HL-60/S4 (cell line): ENCODE results near the gene FTO.

Experiments used
- in situ Hi-C: fragments of 300-500 bp; cut with MboI; formaldehyde crosslinking; loops from 2 replicates; pipeline ENCODE4 v1.14.3; 2022; ENCODE audit warnings: low sequenced_read_pairs

FTO gene

DNA sequence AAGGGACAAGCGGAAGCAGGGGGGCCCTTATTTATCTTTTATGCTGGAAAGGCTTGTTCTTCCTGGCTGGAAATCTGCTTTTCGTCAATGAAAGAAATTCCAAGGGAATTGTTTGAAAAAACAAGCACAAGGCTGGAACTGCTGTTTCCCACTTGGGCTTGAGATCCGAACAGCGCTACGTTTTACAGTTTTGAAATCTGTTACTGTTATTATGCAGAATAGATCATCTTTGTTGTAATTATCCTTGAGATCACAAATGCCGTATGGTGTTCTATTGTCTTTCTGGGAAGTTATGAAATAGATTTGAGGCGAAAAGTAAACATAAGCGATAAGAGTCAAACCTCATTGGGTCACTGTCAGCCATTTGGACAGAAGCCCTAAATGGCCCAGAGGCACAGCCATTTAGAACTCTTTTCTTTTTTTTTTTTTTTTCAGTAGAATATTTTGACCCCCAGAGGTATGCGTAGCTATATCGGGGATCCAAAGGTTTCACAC is 359.4 kb downstream of the FTO start:
- in situ Hi-C loops, result no loop called here

GRCh38 chr16:54066451-54067105 is 362.6 kb downstream of the FTO start:
- in situ Hi-C loops, result no loop called here

DNA sequence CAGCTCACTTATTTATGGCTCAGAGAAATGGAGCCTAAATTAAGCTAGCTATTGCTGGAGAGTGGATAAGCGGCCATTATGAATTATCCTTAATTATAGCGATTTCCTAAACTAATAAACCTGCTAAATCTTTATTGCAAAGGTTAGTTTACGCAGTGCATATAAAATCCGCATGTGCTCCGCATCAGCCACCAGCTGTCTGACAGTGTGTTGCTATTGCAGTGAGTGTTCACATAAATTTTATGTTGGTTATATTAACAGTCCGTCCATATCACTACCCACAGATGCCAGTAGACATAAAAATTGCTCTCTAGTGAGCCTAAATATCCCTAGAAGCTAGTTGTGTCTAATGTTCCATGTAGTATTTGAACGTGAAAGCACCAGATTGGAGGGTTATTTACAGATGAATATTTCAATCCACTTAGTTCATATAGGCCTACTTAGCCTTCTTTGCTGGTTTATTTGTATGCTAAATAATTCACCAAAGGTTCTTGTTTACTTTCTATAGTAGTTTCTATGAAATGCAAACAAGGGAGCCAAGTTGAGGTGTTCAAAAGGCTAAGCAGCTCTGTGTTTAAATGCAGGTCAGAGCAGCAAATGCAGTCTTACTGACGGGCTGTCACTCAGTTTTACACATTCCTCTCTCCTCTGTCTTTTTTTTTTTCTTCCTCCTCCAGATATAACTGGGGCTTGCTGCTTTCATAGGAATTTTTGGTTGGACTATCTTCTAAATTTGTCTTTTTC is 363.5 kb downstream of the FTO start:
- in situ Hi-C loops, result no loop called here

- in situ Hi-C loops, result no loop called here
These were observed 364.3 kb downstream of the FTO start for GRCh38 chr16:54068212-54068611.

DNA sequence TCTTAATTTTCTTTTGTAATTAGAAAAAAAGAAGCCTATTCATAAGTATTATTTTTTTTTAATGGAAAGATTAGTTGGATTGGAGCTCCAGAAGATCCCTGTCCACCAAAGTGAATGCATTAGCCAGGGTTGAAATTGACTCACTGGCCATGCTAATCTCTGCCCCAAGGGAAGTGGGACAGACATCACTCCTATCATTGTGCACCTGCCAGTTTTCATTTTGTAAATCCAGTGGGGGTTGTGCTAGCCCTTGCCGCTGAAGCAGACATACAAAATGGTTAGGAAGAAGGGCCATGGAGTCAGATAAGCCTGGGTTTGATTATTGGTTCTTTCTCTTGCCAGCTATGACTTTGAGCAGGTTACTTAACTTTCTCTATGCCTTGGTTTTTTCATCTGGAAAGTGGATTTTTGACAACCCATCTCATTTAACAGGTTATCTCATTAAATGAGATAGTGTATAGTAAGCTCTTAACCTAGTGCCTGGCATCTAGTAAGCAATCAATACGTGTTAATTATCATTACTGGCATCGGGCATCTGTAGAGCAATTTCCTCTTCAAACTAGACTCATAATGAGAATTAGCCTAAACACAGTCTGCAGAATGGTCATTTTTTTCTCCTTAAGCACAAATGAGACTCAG is 365.8 kb downstream of the FTO start:
- in situ Hi-C loops, result no loop called here

DNA sequence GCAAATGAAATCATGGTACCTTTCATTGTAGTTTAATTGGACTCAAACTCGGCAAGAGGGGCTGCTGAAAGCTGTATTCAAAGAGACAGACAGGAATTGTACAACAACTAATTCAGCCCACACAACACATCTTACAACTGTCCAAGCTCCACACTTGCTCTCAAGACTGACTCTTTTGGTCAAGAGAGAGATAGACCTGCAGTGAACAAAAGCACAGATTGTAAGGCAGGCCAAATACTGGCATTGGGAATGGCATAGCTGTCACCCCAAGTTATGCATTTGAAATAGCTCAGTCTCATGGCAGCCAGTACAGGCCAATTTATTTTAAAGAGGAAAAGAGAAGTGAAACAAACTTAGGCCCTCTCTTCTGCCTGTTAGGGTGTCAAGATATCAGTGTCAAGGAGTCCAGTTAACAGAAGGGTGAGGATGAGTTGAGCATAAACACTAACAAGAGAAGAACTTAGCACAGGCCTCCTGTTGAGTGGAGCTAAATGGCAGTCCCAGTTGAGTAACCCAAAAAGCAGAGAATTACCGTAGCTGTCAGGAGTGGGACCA is 366.9 kb downstream of the FTO start:
- in situ Hi-C loops, result no loop called here

DNA sequence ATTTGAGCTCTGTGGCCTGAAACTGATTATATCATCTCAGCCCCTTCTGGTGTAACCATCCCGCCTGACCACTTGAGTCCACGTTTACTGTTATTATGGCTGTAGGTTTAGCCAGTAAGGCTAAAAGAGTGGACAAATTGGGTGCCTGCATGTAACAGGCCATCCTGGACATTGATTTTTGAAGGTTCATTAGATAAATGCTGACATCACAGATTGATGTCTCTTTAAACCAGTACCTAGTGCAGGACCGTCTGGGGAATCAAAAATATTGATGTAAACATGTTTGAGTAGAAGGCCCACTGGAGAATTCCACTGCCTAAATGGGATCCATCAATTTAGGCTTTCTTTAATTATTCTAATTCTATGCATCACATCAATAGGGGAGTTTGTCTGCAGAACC is 367.6 kb downstream of the FTO start:
- in situ Hi-C loops, result no loop called here

DNA sequence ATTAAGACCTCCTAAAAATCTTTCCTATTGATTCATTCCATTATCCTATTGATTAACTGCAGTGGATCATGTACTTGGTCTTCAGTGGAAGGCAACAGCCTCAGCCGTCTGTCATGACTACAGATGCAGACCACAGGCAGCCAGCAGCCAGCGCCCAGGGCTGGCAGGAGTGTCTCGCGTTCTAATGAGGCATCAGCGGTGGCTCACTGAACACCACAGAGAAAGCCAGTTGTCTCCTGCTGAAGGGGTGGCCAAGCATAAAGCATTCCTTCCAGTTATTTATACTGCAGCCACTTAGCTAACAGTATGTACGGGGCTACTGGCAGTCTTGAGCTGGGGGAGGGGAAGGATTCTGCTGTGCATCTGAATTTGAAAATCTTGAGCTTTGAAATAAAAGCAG is 368.3 kb downstream of the FTO start:
- in situ Hi-C loops, result no loop called here

DNA sequence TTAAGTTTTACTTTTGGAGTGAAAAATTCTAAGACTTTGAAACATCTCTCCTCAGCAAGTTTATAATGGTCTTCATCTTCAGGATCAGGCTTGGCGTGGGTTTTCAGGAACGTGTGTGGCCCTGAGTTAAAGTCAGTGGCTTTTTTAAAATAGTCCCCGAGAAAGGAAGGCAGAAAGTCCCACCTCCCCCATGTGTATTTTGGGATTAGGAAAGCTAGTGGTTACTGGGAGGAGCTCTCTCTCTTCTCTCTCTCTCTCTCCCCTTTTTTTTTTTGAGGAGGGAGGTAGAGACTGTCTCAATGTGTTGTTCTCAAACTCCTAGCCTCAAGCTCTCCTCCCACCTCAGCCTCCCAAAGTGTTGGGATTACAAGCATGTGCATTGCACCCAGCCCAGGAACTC is 369.4 kb downstream of the FTO start:
- in situ Hi-C loops, result no loop called here

- in situ Hi-C loops, result no loop called here
These were observed 371.5 kb downstream of the FTO start for GRCh38 chr16:54075446-54075845.

DNA sequence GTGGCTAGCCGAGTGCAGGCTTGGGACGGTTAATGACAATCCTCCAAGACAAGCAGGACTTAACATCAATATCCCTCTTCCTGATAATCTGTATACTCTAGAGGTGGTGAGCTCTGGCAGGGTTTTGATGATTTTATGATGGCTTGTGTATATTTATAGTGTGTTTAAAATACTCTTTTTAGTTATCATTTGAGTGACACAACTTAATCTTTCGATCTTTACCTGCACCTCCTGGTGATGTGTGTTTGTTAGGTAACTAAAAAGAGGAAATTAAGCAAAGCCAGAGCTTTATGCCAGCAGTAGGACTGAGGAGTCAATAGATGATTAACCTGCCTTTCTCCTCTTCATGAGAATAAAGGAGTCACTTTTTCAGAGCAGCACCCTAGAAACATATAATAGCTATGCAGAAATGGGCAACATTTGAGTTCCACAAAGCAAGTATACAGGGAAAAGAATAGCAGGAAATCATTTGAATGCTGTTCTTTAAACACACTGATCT is 372.1 kb downstream of the FTO start:
- in situ Hi-C loops, result no loop called here

DNA sequence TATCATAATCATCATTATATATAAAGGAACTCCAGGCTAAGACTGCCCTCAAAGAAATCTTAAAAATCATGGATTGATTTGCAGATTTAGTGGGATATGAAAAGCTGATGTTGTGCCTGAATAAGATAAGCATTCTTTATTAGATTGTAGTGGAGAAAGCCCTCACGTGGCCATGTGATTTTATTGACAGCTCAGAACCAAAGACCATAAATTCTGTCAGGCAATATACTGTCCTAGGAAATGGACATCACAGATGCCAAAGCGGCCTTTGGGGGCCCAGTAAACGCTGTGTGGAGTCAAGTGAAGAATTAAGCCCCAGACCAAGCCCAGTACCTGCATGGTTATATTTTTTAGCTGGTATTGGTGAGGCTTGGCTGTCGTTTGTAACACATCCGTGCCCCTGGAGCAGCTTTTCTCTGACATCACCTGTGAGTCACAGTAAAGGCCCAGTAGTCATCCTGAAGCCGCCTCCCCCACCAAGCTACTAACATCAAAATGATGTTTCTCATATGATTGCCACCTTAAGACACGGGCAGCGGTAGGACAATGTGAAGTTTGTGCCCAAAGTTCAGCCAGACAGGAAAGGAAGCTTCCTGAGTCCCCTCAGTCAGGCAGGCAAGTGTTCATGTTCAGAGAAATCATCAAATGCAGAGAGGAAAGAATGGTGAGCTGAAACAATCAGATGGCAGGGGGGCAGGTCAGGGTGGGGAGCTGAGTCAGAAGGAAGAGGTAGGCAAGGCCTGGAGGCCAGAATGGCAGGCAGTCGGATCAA is 373.3 kb downstream of the FTO start:
- in situ Hi-C loops, result no loop called here

DNA sequence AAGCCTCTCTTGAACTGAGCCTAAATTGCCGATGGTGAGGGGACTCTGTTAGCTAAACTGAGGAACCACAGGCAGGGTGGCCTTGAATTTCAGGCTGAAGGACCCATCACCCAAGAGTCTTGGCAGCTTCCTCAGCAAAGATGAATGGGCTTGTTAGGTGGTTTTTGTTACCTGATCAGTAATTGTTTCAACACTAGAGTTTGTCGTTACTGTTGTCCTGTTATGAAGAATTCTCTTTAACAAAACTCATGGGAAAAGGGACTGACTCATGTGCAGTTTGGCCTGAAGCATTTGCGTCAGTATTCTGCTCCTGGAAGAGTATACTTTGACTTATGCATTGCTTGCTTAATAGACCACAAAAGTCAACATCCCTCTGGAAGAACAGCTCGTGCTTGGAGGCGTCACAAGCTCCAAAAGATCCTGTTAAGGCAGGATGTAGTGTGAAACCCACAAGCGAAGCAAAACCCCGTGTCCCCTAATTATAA is 376.6 kb downstream of the FTO start:
- in situ Hi-C loops, result no loop called here

DNA sequence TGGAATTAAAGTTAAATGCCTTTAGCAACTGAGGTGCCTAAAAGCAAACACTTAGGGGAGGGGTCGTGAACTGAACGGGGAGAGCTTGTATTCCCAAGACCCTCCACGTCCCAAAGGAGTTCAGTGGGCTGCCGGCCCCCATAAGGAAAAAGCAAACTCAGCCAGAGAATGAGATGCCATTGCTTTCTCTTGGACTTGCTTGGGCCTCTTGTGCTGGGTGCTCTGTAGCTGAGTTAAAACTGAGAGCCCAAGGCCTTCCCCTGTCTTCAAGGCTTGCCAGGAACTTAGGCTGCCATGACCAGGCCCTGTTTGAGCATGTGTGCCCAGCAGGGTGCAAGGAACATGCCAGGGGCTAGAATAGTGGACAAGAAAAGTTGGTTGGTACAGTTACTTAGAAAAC is 382.8 kb downstream of the FTO start:
- in situ Hi-C loops, result no loop called here

DNA sequence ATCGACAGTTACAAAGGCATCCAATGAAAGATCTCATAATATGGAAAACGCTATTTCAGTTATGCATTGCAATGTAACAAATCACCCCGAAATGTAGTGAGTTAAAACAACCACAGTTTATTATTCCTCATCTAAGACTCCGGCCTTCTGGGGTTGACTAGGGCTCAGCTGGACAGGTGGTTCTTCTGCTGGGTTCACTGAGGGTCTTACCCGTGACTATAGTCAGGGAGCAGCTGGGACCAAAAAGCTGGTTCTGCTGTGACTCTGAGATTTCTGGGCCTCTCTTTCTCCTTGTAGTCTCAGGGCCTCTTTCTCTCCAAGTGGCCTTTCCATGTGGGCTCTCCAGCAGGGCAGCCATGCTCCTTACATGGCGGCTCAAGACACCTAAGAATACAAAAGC is 386.6 kb downstream of the FTO start:
- in situ Hi-C loops, result no loop called here

GRCh38 chr16:54093281-54093680 is 389.3 kb downstream of the FTO start:
- in situ Hi-C loops, result no loop called here

GRCh38 chr16:54094641-54095040 is 390.7 kb downstream of the FTO start:
- in situ Hi-C loops, result no loop called here

DNA sequence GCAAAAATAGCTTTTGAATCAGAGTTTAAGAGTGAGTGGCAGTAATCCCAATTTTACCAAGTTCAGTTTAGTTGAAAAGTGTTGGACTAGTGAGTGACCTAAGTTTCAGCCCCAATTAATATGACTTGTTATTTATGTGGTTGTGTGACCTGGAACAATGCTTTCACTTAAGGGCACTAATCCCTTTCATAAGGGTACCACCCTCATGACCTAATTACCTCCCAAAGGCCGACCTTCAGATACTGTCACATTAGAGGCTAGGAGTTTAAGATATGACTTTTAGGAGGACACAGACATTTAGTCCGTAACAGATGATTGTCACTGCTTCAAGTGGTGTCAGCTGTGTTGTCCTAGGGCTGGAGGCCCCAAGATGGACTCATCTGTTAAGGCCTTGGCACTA is 392.7 kb downstream of the FTO start:
- in situ Hi-C loops, result no loop called here

DNA sequence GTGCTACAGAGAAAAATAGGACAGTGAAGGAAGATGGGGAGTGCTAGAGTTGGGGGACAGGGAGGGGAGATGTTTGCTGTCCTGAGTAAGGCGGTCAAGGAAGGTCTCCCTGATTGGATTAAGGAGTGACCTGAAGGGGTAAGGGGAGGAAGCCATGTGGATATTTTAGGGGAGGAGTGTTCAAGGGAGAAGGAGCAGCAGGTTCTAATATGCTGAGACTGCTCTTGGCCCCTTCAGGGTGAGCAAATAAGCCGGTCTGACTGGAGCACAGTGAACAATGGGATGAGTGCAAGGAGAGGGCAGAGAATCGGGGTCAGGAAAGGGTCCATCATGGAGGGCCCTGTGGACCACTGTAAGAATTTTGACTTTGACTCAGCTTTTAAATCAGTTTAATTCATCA is 393.8 kb downstream of the FTO start:
- in situ Hi-C loops, result no loop called here

DNA sequence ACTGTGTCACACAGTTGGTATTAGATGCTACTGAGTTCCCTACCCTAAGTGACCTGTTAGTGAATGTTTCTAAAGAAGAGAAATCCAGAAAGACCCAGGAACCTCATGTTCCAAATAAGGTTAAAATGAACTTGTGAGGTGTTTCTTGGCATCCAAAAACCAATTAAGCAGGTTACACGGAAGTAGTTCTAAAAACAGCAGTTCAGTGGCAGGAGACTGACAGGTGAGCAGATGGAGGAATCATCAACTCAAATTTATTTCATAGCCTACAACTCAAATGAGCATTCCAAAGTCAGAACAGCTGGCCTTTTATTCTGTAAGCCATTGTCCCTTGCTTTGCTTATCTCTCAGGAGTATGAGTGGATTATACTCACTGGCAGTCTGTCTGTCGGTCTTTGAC is 394.3 kb downstream of the FTO start:
- in situ Hi-C loops, result no loop called here

- in situ Hi-C loops, result no loop called here
These were observed 395.7 kb downstream of the FTO start for GRCh38 chr16:54099627-54100026.
